Stomach (tissue), 9 donors: ENCODE measurements around the gene RGS19. TPM values are rescaled to one million over a fixed set of nuclear protein-coding genes. Genes with fewer than 3 reads are reported as not detected.

Source experiments
- DNase-seq, 2 donors: peaks; one replicate each; pipeline versions ENCODE4 v3.0.0 to v3.0.0-alpha.2; 2013 to 2019
- H3K27ac ChIP-seq, 5 donors: fragments of 200-600 bp in 4 of 5; sonication (generic) in 4 of 5; one replicate each; pipeline ENCODE4 v1.5.1; 2013 to 2019; ENCODE audit warnings: mild to moderate bottlenecking in 1 of 5, moderate library complexity in 1 of 5
- H3K27me3 ChIP-seq, 3 donors: fragments of 200-600 bp; sonication (generic); one replicate each; pipeline ENCODE4 v1.5.1; 2017 to 2019; ENCODE audit warnings: mixed run types in 1 of 3
- H3K36me3 ChIP-seq, 4 donors: fragments of 200-600 bp; sonication (generic); 1 replicate in 3 of 4; 2 replicates in 1 of 4; pipeline ENCODE4 v1.5.1; 2016 to 2019
- H3K4me1 ChIP-seq, 4 donors: fragments of 200-600 bp; sonication (generic); one replicate each; pipeline ENCODE4 v1.5.1; 2016 to 2019
- H3K4me3 ChIP-seq, 4 donors: fragments of 200-600 bp; sonication (generic) in 3 of 4; one replicate each; pipeline ENCODE4 v1.5.1; 2016 to 2019; ENCODE audit warnings: mild to moderate bottlenecking in 1 of 4
- H3K9me3 ChIP-seq, 4 donors: fragments of 200-600 bp; sonication (generic); one replicate each; pipeline ENCODE4 v1.5.1; 2016 to 2019
- CTCF ChIP-seq, 7 experiments: fragments of 450-650 bp in 4 of 7; fragments of 200-600 bp in 3 of 7; sonication (generic) in 3 of 7; IDR thresholded peaks; one replicate each; pipeline ENCODE4 v1.5.1; 2016 to 2019; ENCODE audit warnings: antibody characterized with exemption in 7 of 7, control low read depth in 2 of 7, mild to moderate bottlenecking in 1 of 7
- EP300 ChIP-seq: sonication (generic); formaldehyde crosslinking; IDR thresholded peaks from one replicate; pipeline ENCODE4 v1.6.1; 2017; ENCODE audit warnings: antibody characterized with exemption
- POLR2A ChIP-seq, 4 donors: fragments of 450-650 bp; IDR thresholded peaks; one replicate each; pipeline ENCODE4 v1.6.1; 2016; ENCODE audit warnings: antibody characterized with exemption in 4 of 4, control low read depth in 2 of 4, mild to moderate bottlenecking in 1 of 4, moderate library complexity in 1 of 4
- POLR2AphosphoS5 ChIP-seq, 3 donors: sonication (generic); formaldehyde crosslinking; IDR thresholded peaks; one replicate each; pipeline ENCODE4 v1.6.1; 2016; ENCODE audit warnings: antibody characterized with exemption in 3 of 3
- WGBS, 5 donors: extraction: QIAGEN DNeasy Blood & Tissue Kit in 3 of 5; methylation state at CpG; one replicate each; pipeline versions ENCODE4 v1.1.5 to v1.1.7; 2013 to 2018; 5-methylcytosine and 5-hydroxymethylcytosine counted together
- intact Hi-C: fragments of 100-400 bp; cut with DNase I; formaldehyde crosslinking; loops from one replicate; pipeline ENCODE4 v1.15.1; 2023; ENCODE audit warnings: low total_unique reads
- polyA plus RNA-seq, 3 donors: library from polyadenylated mRNA; stranded (reverse); fragments of 200-250 nt; gene quantifications; one replicate each; pipeline ENCODE4 v1.2.3, GENCODE V29; 2013
- small RNA-seq, 4 donors: library from RNA; depleted of rRNA; stranded (forward); fragments of <200 nt; gene quantifications; one replicate each; pipeline ENCODE3, GENCODE V24; 2016
- total RNA-seq, 5 donors: library from RNA; depleted of rRNA; stranded (reverse); fragments of >200 nt; gene quantifications; one replicate each; pipeline versions ENCODE4 v1.1.0 to v1.2.3, GENCODE V29; 2014 to 2016
- donor health status: healthy with polysubstance abuse.
- donor health status: Bipolar disorder and iron deficiency.
- donor health status: healthy.

The RGS19 gene
- total and polyA plus RNA-seq, 8 donors: 3.1 to 17.2 (median 10.1) TPM; not detected in 3

- TF ChIP-seq POLR2A (IDR thresholded peaks at IDR 0.05): no peak
- no peak for TF ChIP-seq EP300
- no peak for TF ChIP-seq POLR2AphosphoS5 (IDR thresholded peaks at IDR 0.05)
- no peak for TF ChIP-seq CTCF (IDR thresholded peaks at IDR 0.05)
- 87 to 95% (median 93%) methylated on average over 15 to 17 of the region's 17 CpGs for WGBS, 5 donors
These were observed 55.0 kb downstream of the RGS19 start for GRCh38 chr20:64024141-64024990.

GRCh38 chr20:64023361-64024140 is 55.8 kb downstream of the RGS19 start:
- intact Hi-C loops: no loop called here
- Histone ChIP-seq H3K4me3 (no peak overlapping the region), H3K9me3 (no peaks in the 10 kb centered on the region), H3K36me3 (peaks cover 95 to 100% (median 100%) of the 10 kb centered on the region in 4 donors), H3K27me3 (no peaks in the 10 kb centered on the region), H3K27ac (no peak overlapping the region), H3K4me1 (peaks cover 0 to 13% (median 0%) of the 10 kb centered on the region in 4 donors)
- TF ChIP-seq POLR2AphosphoS5 (IDR thresholded peaks at IDR 0.05) (no peak), POLR2A (IDR thresholded peaks at IDR 0.05) (no peak), CTCF (IDR thresholded peaks at IDR 0.05) (no peak), EP300 (no peak)
- no peak for DNase-seq
- WGBS, 5 donors: 78 to 94% (median 92%) methylated on average over 13 to 15 of the region's 15 CpGs

More at GRCh38 chr20:64024141-64024990, 55.0 kb downstream of the RGS19 start:
- H3K4me1 ChIP-seq: peaks cover 0 to 20% (median 0%) of the 10 kb centered on the region in 4 donors
- no peaks in the 10 kb centered on the region for H3K27me3 ChIP-seq
- intact Hi-C loops: no loop called here
- H3K27ac ChIP-seq: no peak overlapping the region
- no peak overlapping the region for H3K4me3 ChIP-seq
- peaks cover 95 to 100% (median 100%) of the 10 kb centered on the region in 4 donors for H3K36me3 ChIP-seq
- no peaks in the 10 kb centered on the region for H3K9me3 ChIP-seq
- no peak for DNase-seq

Small RNA genes within 50 kb of the gene (small RNA-seq; reads per million reads assigned to genes)
- gene AL355803.1 (0 reads per million in 4 donors), gene MIR6813 (0 reads per million in 4 donors)

Other genes starting within 250 kb of the RGS19 start
- gene ZBTB46, start 248.3 kb downstream of the RGS19 start, total RNA-seq: 10 to 100 TPM in 1 of 5 donors, 1 to 10 TPM in 3, under 1 TPM in 1; 0.58 to 13.4 (median 4.1) TPM
- 1 to 10 TPM; 1.1 to 1.8 (median 1.7) TPM for gene ZBTB46, start 248.3 kb downstream of the RGS19 start, polyA plus RNA-seq
- gene ABHD16B, start 218.0 kb downstream of the RGS19 start, total RNA-seq: not detected
- gene ABHD16B, start 218.0 kb downstream of the RGS19 start, polyA plus RNA-seq: under 1 TPM in 2 of 3 donors, not detected in 1; 0.37 to 0.43 TPM
- gene TPD52L2, start 214.2 kb downstream of the RGS19 start, total RNA-seq: 10 to 100 TPM; 42.0 to 53.1 (median 45.5) TPM
- gene TPD52L2, start 214.2 kb downstream of the RGS19 start, polyA plus RNA-seq: 10 to 100 TPM; 72.8 to 75.6 (median 73.3) TPM
- gene DNAJC5, start 184.4 kb downstream of the RGS19 start, total RNA-seq: 10 to 100 TPM; 23.7 to 60.1 (median 52.7) TPM
- gene DNAJC5, start 184.4 kb downstream of the RGS19 start, polyA plus RNA-seq: 10 to 100 TPM; 23.1 to 26.4 (median 25.6) TPM
- gene UCKL1, start 123.1 kb downstream of the RGS19 start, total RNA-seq: 100 to 1,000 TPM in 1 of 5 donors, 10 to 100 TPM in 4; 20.9 to 107 (median 36.8) TPM
- 10 to 100 TPM; 17.7 to 60.5 (median 24.0) TPM for gene UCKL1, start 123.1 kb downstream of the RGS19 start, polyA plus RNA-seq
- 10 to 100 TPM in 2 of 5 donors, 1 to 10 TPM in 3; 6.1 to 12.1 (median 9.2) TPM for gene ZNF512B, start 109.6 kb downstream of the RGS19 start, total RNA-seq
- gene ZNF512B, start 109.6 kb downstream of the RGS19 start, polyA plus RNA-seq: 1 to 10 TPM; 3.5 to 7.6 (median 6.3) TPM
- gene SAMD10, start 99.9 kb downstream of the RGS19 start, total RNA-seq: 10 to 100 TPM in 2 of 5 donors, 1 to 10 TPM in 3; 2.9 to 68.1 (median 9.4) TPM
- gene SAMD10, start 99.9 kb downstream of the RGS19 start, polyA plus RNA-seq: 1 to 10 TPM; 4.9 to 6.6 (median 6.3) TPM
- 10 to 100 TPM; 30.4 to 67.4 (median 39.7) TPM for gene PRPF6, start 98.4 kb downstream of the RGS19 start, total RNA-seq
- gene PRPF6, start 98.4 kb downstream of the RGS19 start, polyA plus RNA-seq: 10 to 100 TPM; 27.0 to 44.2 (median 39.6) TPM
- 1 to 10 TPM in 1 of 5 donors, not detected in 4; 1.7 TPM for gene C20orf204, start 43.3 kb downstream of the RGS19 start, total RNA-seq
- gene C20orf204, start 43.3 kb downstream of the RGS19 start, polyA plus RNA-seq: 1 to 10 TPM in 2 of 3 donors, under 1 TPM in 1; 0.62 to 3.4 (median 1.4) TPM
- 10 to 100 TPM in 2 of 5 donors, 1 to 10 TPM in 2, under 1 TPM in 1; 0.58 to 26.6 (median 8.9) TPM for gene SOX18, start 29.9 kb downstream of the RGS19 start, total RNA-seq
- gene SOX18, start 29.9 kb downstream of the RGS19 start, polyA plus RNA-seq: 10 to 100 TPM in 1 of 3 donors, 1 to 10 TPM in 2; 6.2 to 15.2 (median 8.4) TPM
- gene TCEA2, start 16.3 kb downstream of the RGS19 start, total RNA-seq: 10 to 100 TPM in 4 of 5 donors, 1 to 10 TPM in 1; 3.1 to 30.7 (median 22.8) TPM
- gene TCEA2, start 16.3 kb downstream of the RGS19 start, polyA plus RNA-seq: 10 to 100 TPM; 21.0 to 35.5 (median 30.4) TPM
- 1 to 10 TPM in 1 of 5 donors, under 1 TPM in 1, not detected in 3; 0.55 to 4.7 TPM for gene OPRL1, start 564 bp upstream of the RGS19 start, total RNA-seq
- under 1 TPM in 2 of 3 donors, not detected in 1; 0.18 to 0.25 TPM for gene OPRL1, start 564 bp upstream of the RGS19 start, polyA plus RNA-seq
- gene LKAAEAR1, start 4.9 kb upstream of the RGS19 start, total RNA-seq: not detected
- gene LKAAEAR1, start 4.9 kb upstream of the RGS19 start, polyA plus RNA-seq: under 1 TPM in 1 of 3 donors, not detected in 2; 0.23 TPM
- not detected for gene NPBWR2, start 28.0 kb upstream of the RGS19 start, total RNA-seq
- gene NPBWR2, start 28.0 kb upstream of the RGS19 start, polyA plus RNA-seq: not detected
- under 1 TPM in 1 of 5 donors, not detected in 4; 0.55 TPM for gene MYT1, start 84.9 kb upstream of the RGS19 start, total RNA-seq
- under 1 TPM in 2 of 3 donors, not detected in 1; 0.08 to 0.25 TPM for gene MYT1, start 84.9 kb upstream of the RGS19 start, polyA plus RNA-seq
- 100 to 1,000 TPM in 1 of 5 donors, 10 to 100 TPM in 4; 15.2 to 107 (median 57.4) TPM for gene PCMTD2, start 176.2 kb upstream of the RGS19 start, total RNA-seq
- gene PCMTD2, start 176.2 kb upstream of the RGS19 start, polyA plus RNA-seq: 10 to 100 TPM; 14.1 to 29.3 (median 23.8) TPM